Measurements from ENCODE around the gene PPEF1.

GRCh38 chrX:18757956-18758932 is 50.8 kb downstream of the PPEF1 start:
- TF ChIP-seq CTCF (conservative IDR thresholded peaks at IDR 0.05; ENCODE audit: low read depth, low read length) (no peak), EZH2 (IDR thresholded peaks at IDR 0.05; ENCODE audit: low read length, unreplicated experiment) (no peak)

All from PC-3 (cell line).